Limb (tissue), 2 donors: Measurements from ENCODE around the gene HMGB1.

Source experiments
- DNase-seq, 2 donors: peaks; one replicate each; pipeline ENCODE4 v3.0.0-alpha.2; 2016; ENCODE audit errors: extremely low spot score in 2 of 2

HMGB1 gene

GRCh38 chr13:30465593-30466357 lies at the start of gene HMGB1:
TSS of gene HMGB1 (minus strand) at chr13:30465936. CDS start at chr13:30463680, 2,256 bp downstream.
- peak; percentile 97 to 98 for DNase-seq

- DNase-seq: no peak
Observed at GRCh38 chr13:30510811-30511371, 45.2 kb upstream of the HMGB1 start.

- no peak for DNase-seq
Observed at GRCh38 chr13:30510091-30510490, 44.4 kb upstream of the HMGB1 start.

GRCh38 chr13:30509254-30510050 lies 43.7 kb upstream of the HMGB1 start:
- no peak for DNase-seq

GRCh38 chr13:30504081-30504480 lies 38.3 kb upstream of the HMGB1 start:
- DNase-seq: no peak

GRCh38 chr13:30502237-30502636 lies 36.5 kb upstream of the HMGB1 start:
- DNase-seq: no peak

- no peak for DNase-seq
Observed at GRCh38 chr13:30499338-30499737, 33.6 kb upstream of the HMGB1 start.

GRCh38 chr13:30496147-30496546 lies 30.4 kb upstream of the HMGB1 start:
- no peak for DNase-seq

GRCh38 chr13:30495746-30496145 lies 30.0 kb upstream of the HMGB1 start:
- no peak for DNase-seq

GRCh38 chr13:30493658-30494381 lies 28.1 kb upstream of the HMGB1 start:
- no peak for DNase-seq

- DNase-seq: no peak
Observed at GRCh38 chr13:30487075-30487470, 21.3 kb upstream of the HMGB1 start.

- no peak for DNase-seq
Observed at GRCh38 chr13:30486230-30487074, 20.7 kb upstream of the HMGB1 start.

GRCh38 chr13:30481241-30481760 lies 15.6 kb upstream of the HMGB1 start:
- DNase-seq: no peak

GRCh38 chr13:30480292-30480950 lies 14.7 kb upstream of the HMGB1 start:
- no peak for DNase-seq

- no peak for DNase-seq
Observed at GRCh38 chr13:30479883-30480219, 14.1 kb upstream of the HMGB1 start.

- DNase-seq: no peak
Observed at GRCh38 chr13:30479154-30479882, 13.6 kb upstream of the HMGB1 start.

GRCh38 chr13:30477346-30478195 lies 11.8 kb upstream of the HMGB1 start:
- no peak for DNase-seq

- no peak for DNase-seq
Observed at GRCh38 chr13:30473675-30474074, 7.9 kb upstream of the HMGB1 start.

- no peak for DNase-seq
Observed at GRCh38 chr13:30466841-30467252, 1.1 kb upstream of the HMGB1 start.
